GM21390 (cell line): Measurements from ENCODE around the gene CCDC88B.

Experiments
- ATAC-seq: cut with Tn5 transposase; IDR thresholded peaks from one replicate; pipeline ENCODE4 v1.9.1; 2021; ENCODE audit not compliant: unreplicated experiment

CCDC88B gene

GRCh38 chr11:64359712-64360445 is 19.9 kb downstream of the CCDC88B start:
- ATAC-seq, result no peak

DNA sequence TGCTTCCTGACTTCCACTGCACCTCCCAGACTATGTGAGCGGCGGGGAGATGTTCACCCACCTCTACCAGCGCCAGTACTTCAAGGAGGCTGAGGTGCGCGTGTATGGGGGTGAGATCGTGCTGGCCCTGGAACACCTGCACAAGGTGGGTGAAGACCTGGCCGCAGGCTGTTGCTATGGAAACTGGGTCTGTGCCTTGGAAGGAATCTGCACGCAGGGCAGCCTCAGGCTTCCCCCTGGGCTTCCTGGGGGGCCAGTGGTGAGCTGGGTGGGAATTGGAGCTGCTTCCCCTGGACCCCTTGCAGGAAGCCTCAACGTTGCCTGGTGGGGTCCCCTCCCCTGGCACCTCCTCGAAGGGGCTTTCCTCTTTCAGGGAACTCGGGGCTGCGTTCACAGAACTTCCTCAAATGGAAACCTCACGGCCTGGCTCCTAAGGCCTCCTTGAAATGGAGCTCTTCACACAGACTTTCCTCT is 20.5 kb downstream of the CCDC88B start:
- ATAC-seq, result no peak

DNA sequence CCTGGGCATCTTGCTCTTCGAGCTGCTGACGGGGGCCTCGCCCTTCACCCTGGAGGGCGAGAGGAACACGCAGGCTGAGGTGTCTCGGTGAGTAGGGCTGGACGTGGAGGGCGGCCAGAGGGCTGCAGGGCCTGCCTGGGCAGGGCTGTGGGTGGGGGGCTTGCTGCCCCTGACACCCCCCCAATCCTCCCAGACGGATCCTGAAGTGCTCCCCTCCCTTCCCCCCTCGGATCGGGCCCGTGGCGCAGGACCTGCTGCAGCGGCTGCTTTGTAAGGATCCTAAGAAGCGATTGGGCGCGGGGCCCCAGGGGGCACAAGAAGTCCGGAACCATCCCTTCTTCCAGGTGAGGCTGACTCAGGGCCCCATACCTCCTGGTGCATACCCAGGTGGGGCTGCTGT is 21.7 kb downstream of the CCDC88B start:
- no peak for ATAC-seq

DNA sequence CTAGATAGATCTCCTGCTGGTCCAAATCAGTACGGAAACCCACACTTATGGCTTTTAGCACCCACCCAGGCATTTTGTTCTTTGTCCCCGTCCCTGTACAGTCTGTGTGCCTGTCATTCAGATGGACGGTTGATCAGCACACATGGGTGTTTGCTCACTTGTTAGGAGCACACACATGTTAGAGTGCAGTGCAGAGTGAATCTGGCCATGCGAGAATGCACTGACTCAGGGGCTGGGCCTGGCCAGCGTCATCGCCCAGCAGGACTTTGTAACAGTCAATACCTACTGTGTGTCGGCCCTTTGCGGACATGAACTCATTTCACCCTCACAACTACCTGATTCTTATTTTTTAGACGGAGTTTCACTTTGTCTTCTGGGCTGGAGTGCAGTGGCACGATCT is 22.3 kb downstream of the CCDC88B start:
- ATAC-seq, result no peak

DNA sequence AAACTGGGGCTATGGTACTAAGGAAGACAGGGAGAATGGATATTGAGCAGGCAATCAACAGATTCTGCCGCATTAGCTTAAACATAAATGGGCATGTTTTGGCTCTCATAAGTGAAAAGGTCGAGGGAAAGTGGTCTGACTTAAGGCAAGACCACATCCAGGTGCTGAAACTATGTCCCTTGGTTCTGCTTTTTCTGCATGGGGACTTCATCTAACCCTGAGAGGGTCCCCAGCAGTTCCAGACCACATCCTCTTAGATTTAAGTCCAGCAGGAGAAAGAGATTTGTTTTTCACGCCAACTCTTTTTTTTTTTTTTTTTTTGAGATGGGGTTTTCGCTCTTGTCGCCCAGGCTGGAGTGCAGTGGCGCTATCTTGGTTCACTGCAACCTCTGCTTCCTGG is 24.4 kb downstream of the CCDC88B start:
- ATAC-seq, result no peak

GRCh38 chr11:64364911-64365310 is 24.9 kb downstream of the CCDC88B start:
- ATAC-seq, result no peak

GRCh38 chr11:64366751-64367150 is 26.7 kb downstream of the CCDC88B start:
- no peak for ATAC-seq

GRCh38 chr11:64367931-64368672 is 28.1 kb downstream of the CCDC88B start:
- no peak for ATAC-seq

DNA sequence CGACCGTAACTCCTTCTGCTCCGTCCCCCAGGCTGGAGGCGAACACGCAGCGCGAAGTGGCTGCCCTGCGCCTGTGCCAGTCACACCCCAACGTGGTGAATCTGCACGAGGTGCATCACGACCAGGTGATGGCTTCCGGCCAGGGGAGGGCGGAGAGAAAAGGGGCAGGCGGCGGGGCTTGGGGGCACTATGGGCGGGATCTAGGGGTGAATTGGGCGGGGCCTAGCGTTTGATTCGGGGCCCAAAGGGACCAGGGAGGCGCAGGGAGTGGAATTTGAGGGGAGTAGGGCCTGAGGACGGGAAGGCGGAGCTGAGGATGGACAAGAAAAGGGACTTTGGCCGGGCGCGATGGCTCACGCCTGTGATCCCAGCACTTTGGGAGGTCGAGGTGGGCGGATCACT is 28.7 kb downstream of the CCDC88B start:
- ATAC-seq, result no peak

DNA sequence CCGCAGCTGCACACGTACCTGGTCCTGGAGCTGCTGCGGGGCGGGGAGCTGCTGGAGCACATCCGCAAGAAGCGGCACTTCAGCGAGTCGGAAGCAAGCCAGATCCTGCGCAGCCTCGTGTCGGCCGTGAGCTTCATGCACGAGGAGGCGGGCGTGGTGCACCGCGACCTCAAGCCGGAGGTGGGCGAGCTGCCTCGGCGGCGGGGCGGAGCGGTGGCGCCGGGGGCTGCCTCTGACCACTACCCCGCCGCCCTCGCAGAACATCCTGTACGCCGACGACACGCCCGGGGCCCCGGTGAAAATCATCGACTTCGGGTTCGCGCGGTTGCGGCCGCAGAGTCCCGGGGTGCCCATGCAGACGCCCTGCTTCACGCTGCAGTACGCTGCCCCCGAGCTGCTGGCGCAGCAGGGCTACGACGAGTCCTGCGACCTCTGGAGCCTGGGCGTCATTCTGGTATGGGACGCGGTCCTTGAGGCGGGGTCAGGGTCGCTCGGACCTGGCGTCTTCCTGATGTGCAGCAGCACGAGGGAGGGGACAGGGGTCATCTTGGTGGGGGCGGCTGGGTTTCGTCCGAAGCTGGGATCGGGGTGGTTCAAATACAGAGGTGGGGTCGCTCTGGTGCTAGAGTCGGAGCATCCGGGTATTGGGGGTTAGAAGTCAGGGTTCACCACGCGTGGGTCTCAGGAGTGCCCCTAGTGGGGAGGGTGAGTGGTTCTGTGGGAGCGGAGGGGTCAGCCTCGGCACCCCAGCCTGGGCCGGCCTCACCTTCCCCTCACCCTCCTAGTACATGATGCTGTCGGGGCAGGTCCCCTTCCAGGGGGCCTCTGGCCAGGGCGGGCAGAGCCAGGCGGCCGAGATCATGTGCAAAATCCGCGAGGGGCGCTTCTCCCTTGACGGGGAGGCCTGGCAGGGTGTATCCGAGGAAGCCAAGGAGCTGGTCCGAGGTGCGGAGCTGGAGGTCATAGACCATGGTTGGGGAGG is 29.7 kb downstream of the CCDC88B start:
- no peak for ATAC-seq

DNA sequence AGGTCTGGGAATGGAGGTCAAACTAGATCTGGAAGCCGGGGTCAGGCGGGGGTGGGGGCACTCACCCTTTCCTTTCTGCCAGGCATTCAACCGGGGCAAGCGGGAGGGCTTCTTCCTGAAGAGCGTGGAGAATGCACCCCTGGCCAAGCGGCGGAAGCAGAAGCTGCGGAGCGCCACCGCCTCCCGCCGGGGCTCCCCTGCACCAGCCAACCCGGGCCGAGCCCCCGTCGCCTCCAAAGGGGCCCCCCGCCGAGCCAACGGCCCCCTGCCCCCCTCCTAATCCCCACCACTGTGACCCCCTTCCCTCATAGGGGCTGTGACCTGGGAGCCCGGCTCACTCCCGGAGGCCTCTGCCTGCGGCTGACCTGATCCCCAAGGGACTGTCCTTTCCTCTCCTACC is 31.2 kb downstream of the CCDC88B start:
- ATAC-seq, result no peak

GRCh38 chr11:64372021-64372420 is 32.0 kb downstream of the CCDC88B start:
- no peak for ATAC-seq

- ATAC-seq, result no peak
Observed at GRCh38 chr11:64372802-64373597, 33.0 kb downstream of the CCDC88B start.

DNA sequence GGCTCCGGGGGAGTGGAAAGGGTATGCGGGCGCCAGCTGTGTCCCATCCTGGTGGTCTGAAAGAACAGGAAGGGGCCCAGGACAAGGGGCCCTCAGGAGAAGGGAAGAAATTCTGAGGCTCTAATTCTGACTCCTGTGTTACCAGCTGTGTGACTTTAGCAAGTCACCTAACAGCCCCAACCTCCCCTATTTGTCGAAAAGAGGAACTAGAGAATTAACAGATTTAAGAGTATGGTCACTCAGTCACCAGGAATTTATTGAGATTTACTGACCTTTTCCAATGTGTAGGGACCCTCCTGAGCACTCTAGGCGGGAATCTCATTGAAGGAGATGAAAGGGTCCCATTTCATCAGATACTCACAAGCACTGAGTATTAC is 33.6 kb downstream of the CCDC88B start:
- ATAC-seq, result no peak

- ATAC-seq, result no peak
Observed at GRCh38 chr11:64376071-64376470, 36.1 kb downstream of the CCDC88B start.

- ATAC-seq, result no peak
Observed at GRCh38 chr11:64378335-64378880, 38.4 kb downstream of the CCDC88B start.

- ATAC-seq, result no peak
Observed at GRCh38 chr11:64379160-64379559, 39.2 kb downstream of the CCDC88B start.

GRCh38 chr11:64379817-64380709 is 40.1 kb downstream of the CCDC88B start:
- no peak for ATAC-seq

DNA sequence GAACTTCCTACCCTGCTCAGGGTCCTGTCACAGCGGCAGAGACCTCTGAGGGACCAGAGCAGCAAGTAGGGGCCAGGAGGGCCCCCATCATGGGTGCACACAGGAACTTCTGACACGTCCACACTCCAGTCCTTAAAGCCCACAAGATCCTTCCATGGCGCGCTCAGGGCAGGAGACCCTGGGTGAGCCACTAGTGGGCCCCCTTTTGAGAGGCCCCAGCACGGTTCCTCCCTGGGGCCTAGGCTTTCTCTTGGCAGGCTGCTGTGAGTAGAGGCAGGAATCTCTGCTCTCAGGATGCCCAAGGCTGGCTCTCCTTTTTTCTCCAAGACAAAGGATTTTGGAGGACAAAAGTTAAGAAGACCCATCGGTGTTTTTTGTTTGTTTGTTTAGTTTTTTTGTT is 41.3 kb downstream of the CCDC88B start:
- ATAC-seq, result no peak
